Astrocyte (in vitro differentiated cells and primary cell): ENCODE data around the gene CDON.

Experiments used
- CTCF ChIP-seq: IDR thresholded peaks from 2 replicates; pipeline ENCODE4 v1.5.1; 2011; ENCODE audit warnings: low read depth, mild to moderate bottlenecking, inconsistent platforms, low read length, moderate library complexity; ENCODE audit not compliant: insufficient read depth
- EZH2 ChIP-seq: IDR thresholded peaks from 2 replicates; pipeline ENCODE4 v1.6.1; 2012; ENCODE audit warnings: mild to moderate bottlenecking, low read length, inconsistent platforms; ENCODE audit not compliant: insufficient read depth

DNA sequence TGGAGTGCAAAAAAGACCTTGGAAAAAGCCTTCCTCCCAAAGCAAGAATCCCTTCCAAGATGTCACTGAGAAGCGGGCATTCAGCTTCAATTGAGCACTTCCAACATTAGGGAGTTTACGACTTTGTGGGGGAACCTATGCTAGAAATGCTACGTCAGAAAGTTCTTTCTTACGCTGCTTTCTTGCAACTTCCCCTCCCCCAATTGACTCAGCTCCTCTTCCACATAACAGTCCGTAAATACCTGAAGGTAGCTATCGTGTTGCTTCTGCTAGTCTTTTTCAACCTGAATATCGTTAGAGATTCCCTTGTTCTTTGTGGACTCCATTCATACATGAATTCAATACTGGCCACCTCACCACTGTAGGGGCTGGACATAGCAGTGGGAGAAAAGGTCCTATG lies 69.8 kb downstream of the CDON start:
- TF ChIP-seq CTCF (no peak), EZH2 (no peak)
